HEK293T (cell line): Measurements from ENCODE around the gene BHLHE40.

Experiments
- CTCF ChIA-PET: fragments of 350-600 bp; formaldehyde crosslinking; extraction: SDS; loops from one replicate; lab custom pipeline; 2021; ENCODE audit warnings: antibody characterized with exemption, inconsistent platforms; lab: Yijun Ruan, JAX
- POLR2A ChIA-PET: fragments of 350-600 bp; formaldehyde crosslinking; extraction: SDS; loops from one replicate; lab custom pipeline; 2020; ENCODE audit warnings: antibody characterized with exemption, inconsistent platforms; lab: Yijun Ruan, JAX
- DNase-seq: peaks from one replicate; pipeline ENCODE4 v3.0.0; 2012; ENCODE audit warnings: mixed read lengths; ENCODE audit errors: extremely low spot score
- ARNT ChIP-seq: fragments of 450-650 bp; IDR thresholded peaks from 2 replicates; pipeline ENCODE4 v1.6.1; 2017; ENCODE audit warnings: mild to moderate bottlenecking
- BHLHE40 ChIP-seq: fragments of 450-650 bp; IDR thresholded peaks from 2 replicates; pipeline ENCODE4 v1.6.1; 2016; ENCODE audit warnings: mild to moderate bottlenecking, moderate library complexity, borderline replicate concordance
- CTBP1 ChIP-seq: fragments of 450-650 bp; IDR thresholded peaks from 2 replicates; pipeline ENCODE4 v1.6.1; 2016; ENCODE audit warnings: borderline replicate concordance
- ELF4 ChIP-seq: fragments of 450-650 bp; IDR thresholded peaks from 2 replicates; pipeline ENCODE4 v1.6.1; 2017; ENCODE audit warnings: antibody characterized with exemption
- FOXA1 ChIP-seq: fragments of 450-650 bp; IDR thresholded peaks from 2 replicates; pipeline ENCODE4 v1.6.1; 2016; ENCODE audit warnings: mild to moderate bottlenecking
- FOXK2 ChIP-seq: fragments of 450-650 bp; IDR thresholded peaks from 2 replicates; pipeline ENCODE4 v1.6.1; 2016; ENCODE audit warnings: mild to moderate bottlenecking
- FOXM1 ChIP-seq: fragments of 450-650 bp; IDR thresholded peaks from 2 replicates; pipeline ENCODE4 v1.6.1; 2017; ENCODE audit warnings: mild to moderate bottlenecking, borderline replicate concordance
- HDGF ChIP-seq: fragments of 450-650 bp; IDR thresholded peaks from 2 replicates; pipeline ENCODE4 v1.6.1; 2017; ENCODE audit warnings: antibody characterized with exemption, borderline replicate concordance
- L3MBTL2 ChIP-seq: fragments of 450-650 bp; conservative IDR thresholded peaks from 2 replicates; pipeline ENCODE4 v1.6.1; 2016; ENCODE audit warnings: mild to moderate bottlenecking
- LEF1 ChIP-seq: fragments of 450-650 bp; IDR thresholded peaks from 2 replicates; pipeline ENCODE4 v1.6.1; 2017; ENCODE audit warnings: mild to moderate bottlenecking, borderline replicate concordance
- NFRKB ChIP-seq: fragments of 450-650 bp; IDR thresholded peaks from 2 replicates; pipeline ENCODE4 v1.6.1; 2016; ENCODE audit warnings: mild to moderate bottlenecking, moderate library complexity
- PKNOX1 ChIP-seq: fragments of 450-650 bp; IDR thresholded peaks from 2 replicates; pipeline ENCODE4 v1.6.1; 2016
- SP1 ChIP-seq: fragments of 450-650 bp; IDR thresholded peaks from 2 replicates; pipeline ENCODE4 v1.6.1; 2017
- SUZ12 ChIP-seq: fragments of 450-650 bp; IDR thresholded peaks from 2 replicates; pipeline ENCODE4 v1.6.1; 2016; ENCODE audit warnings: mild to moderate bottlenecking
- TARDBP ChIP-seq: fragments of 450-650 bp; IDR thresholded peaks from 2 replicates; pipeline ENCODE4 v1.6.1; 2016
- ZNF384 ChIP-seq: fragments of 450-650 bp; IDR thresholded peaks from 2 replicates; pipeline ENCODE4 v1.6.1; 2016

Gene BHLHE40

GRCh38 chr3:4996223-4996765 is 17.1 kb downstream of the BHLHE40 start:
- TF ChIP-seq TARDBP, result no peak
- no peak for TF ChIP-seq FOXA1
- TF ChIP-seq L3MBTL2, result no peak
- TF ChIP-seq LEF1, result no peak
- TF ChIP-seq ARNT, result no peak
- TF ChIP-seq BHLHE40, result no peak
- TF ChIP-seq FOXM1, result no peak
- no peak for TF ChIP-seq CTBP1
- no peak for TF ChIP-seq SP1
- no peak for TF ChIP-seq NFRKB
- TF ChIP-seq HDGF, result no peak
- TF ChIP-seq SUZ12, result no peak
- no peak for TF ChIP-seq ELF4
- DNase-seq, result no peak
- CTCF ChIA-PET, result interaction anchor here (0.5 kb wide), 1 partner anchor 17 kb away, joined by 3 read pairs; no protein-coding TSS in a partner anchor
- POLR2A ChIA-PET, result interaction anchor here (1.0 to 4.1 kb wide), 5 partner anchors 9 to 27 kb away, joined by 3 to 32 read pairs (median 5); partner anchors contain the start of gene BHLHE40

GRCh38 chr3:4996771-4997291 is 17.6 kb downstream of the BHLHE40 start:
- DNase-seq, result no peak
- ChIA-PET POLR2A (interaction anchor here (1.0 to 4.1 kb wide), 5 partner anchors 8 to 27 kb away, joined by 3 to 32 read pairs (median 5); partner anchors contain the start of gene BHLHE40), CTCF (interaction anchor here (0.5 kb wide), 2 partner anchors 16 to 201 kb away, joined by 3 to 4 read pairs; no protein-coding TSS in a partner anchor)
- TF ChIP-seq ZNF384, result no peak

GRCh38 chr3:4997946-4998345 is 18.7 kb downstream of the BHLHE40 start:
- POLR2A ChIA-PET, result interaction anchor here (1.9 to 2.9 kb wide), 2 partner anchors 19 to 20 kb away, joined by 4 to 12 read pairs; partner anchors contain the start of gene BHLHE40
- TF ChIP-seq CTBP1, result no peak
- TF ChIP-seq FOXM1, result no peak
- TF ChIP-seq L3MBTL2, result no peak
- TF ChIP-seq FOXA1, result no peak
- TF ChIP-seq BHLHE40, result no peak
- TF ChIP-seq ARNT, result no peak
- no peak for TF ChIP-seq SP1
- no peak for TF ChIP-seq PKNOX1
- CTCF ChIA-PET, result no interaction called here
- no peak for DNase-seq

- POLR2A ChIA-PET, result interaction anchor here (0.9 to 2.9 kb wide), 5 partner anchors 13 to 27 kb away, joined by 3 to 12 read pairs (median 3); partner anchors contain the start of gene BHLHE40
- TF ChIP-seq ZNF384, result no peak
- no peak for TF ChIP-seq CTBP1
- no peak for TF ChIP-seq FOXA1
- no peak for TF ChIP-seq PKNOX1
- TF ChIP-seq SP1, result no peak
- no peak for TF ChIP-seq HDGF
- TF ChIP-seq NFRKB, result no peak
- TF ChIP-seq ARNT, result no peak
- TF ChIP-seq SUZ12, result no peak
- no peak for TF ChIP-seq ELF4
- TF ChIP-seq FOXK2, result no peak
- no peak for TF ChIP-seq TARDBP
- no peak for TF ChIP-seq LEF1
- no peak for TF ChIP-seq FOXM1
- TF ChIP-seq L3MBTL2, result no peak
- TF ChIP-seq BHLHE40, result no peak
- DNase-seq, result no peak
- CTCF ChIA-PET, result interaction anchor here (0.5 kb wide), 1 partner anchor 649 kb away, joined by 5 read pairs; no protein-coding TSS in a partner anchor
Measured at GRCh38 chr3:4999531-5000184, 20.4 kb downstream of the BHLHE40 start.

GRCh38 chr3:5001135-5001534 is 21.9 kb downstream of the BHLHE40 start:
- ChIA-PET POLR2A (interaction anchor here (1.2 to 2.6 kb wide), 3 partner anchors 12 to 22 kb away, joined by 3 to 7 read pairs (median 3); no protein-coding TSS in a partner anchor), CTCF (interaction anchor here (0.7 kb wide), 1 partner anchor 384 kb away, joined by 3 read pairs; no protein-coding TSS in a partner anchor)
- no peak for DNase-seq
- TF ChIP-seq BHLHE40 (no peak), PKNOX1 (no peak), CTBP1 (no peak), FOXA1 (no peak), ARNT (no peak), L3MBTL2 (no peak), FOXK2 (no peak), NFRKB (no peak), TARDBP (no peak), HDGF (no peak), SP1 (no peak), FOXM1 (no peak), SUZ12 (no peak), ZNF384 (no peak), LEF1 (no peak), ELF4 (no peak)
